D721Med (cell line): ENCODE measurements around the gene WASL.
"Not testable (repeated sequence)": the region's sequence is repeated elsewhere in the genome, so short reads cannot be mapped to it uniquely, and the experiment has no call there.

Source experiments
- DNase-seq: peaks from one replicate; pipeline ENCODE4 v3.0.0; 2011; ENCODE audit warnings: low spot score; ENCODE audit not compliant: insufficient read length
- FAIRE-seq: peaks from 2 replicates; lab custom pipeline; 2011; peaks lifted over from hg19 to GRCh38; lab: Jason Lieb, UNC
- TF ChIP-seq, protein P1 (sequence below): IDR thresholded peaks from 2 replicates; pipeline ENCODE4 v1.5.1; 2012; ENCODE audit warnings: mild to moderate bottlenecking, control low read depth; ENCODE audit not compliant: insufficient read depth; ENCODE audit errors: missing control alignments

Gene WASL

DNA sequence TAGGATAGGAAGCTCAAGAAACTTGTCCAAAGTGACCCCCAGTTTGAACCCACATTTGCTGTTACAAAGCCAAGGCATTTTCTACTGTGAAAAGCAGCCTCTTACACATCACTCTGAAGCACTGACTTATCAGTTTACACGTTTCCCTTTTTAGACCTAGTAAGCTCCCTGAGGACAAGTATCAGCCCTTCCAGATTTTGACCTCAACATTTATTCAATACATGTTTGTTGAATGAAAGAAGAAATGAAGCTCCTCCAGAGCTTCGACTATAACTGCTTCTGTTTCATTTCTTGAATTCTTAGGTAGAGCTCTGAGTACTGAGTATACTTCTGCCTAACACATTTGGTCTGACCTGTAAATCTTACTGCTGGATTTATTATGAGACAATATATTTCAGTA is 2.7 kb downstream of the WASL start:
- TF ChIP-seq, protein P1, sequence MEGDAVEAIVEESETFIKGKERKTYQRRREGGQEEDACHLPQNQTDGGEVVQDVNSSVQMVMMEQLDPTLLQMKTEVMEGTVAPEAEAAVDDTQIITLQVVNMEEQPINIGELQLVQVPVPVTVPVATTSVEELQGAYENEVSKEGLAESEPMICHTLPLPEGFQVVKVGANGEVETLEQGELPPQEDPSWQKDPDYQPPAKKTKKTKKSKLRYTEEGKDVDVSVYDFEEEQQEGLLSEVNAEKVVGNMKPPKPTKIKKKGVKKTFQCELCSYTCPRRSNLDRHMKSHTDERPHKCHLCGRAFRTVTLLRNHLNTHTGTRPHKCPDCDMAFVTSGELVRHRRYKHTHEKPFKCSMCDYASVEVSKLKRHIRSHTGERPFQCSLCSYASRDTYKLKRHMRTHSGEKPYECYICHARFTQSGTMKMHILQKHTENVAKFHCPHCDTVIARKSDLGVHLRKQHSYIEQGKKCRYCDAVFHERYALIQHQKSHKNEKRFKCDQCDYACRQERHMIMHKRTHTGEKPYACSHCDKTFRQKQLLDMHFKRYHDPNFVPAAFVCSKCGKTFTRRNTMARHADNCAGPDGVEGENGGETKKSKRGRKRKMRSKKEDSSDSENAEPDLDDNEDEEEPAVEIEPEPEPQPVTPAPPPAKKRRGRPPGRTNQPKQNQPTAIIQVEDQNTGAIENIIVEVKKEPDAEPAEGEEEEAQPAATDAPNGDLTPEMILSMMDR = no peak
- FAIRE-seq (no peak), DNase-seq (no peak)

DNA sequence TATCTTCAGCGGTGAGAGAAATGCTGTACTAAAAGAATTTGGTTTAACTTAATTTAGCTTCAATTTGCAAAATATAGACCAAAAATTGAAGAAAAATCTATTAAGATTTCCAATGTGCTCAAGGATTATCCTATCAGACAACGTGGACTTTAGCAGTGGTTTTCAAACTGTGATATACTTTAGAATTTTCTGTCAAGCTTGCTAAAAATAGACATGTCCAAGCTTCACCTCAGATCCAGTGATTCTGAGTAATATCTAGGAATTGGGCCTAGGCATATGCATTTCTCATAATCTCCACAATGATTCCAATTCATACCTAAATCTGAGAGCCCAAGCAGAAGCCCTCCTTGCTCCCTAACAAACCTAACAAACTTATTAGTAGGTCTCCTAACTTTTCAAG is 3.4 kb downstream of the WASL start:
- FAIRE-seq = no peak
- TF ChIP-seq, protein P1 = no peak
- DNase-seq = no peak

GRCh38 chr7:123744416-123744815 is 4.4 kb downstream of the WASL start:
- DNase-seq (no peak), FAIRE-seq (no peak)
- TF ChIP-seq, protein P1 = no peak

DNA sequence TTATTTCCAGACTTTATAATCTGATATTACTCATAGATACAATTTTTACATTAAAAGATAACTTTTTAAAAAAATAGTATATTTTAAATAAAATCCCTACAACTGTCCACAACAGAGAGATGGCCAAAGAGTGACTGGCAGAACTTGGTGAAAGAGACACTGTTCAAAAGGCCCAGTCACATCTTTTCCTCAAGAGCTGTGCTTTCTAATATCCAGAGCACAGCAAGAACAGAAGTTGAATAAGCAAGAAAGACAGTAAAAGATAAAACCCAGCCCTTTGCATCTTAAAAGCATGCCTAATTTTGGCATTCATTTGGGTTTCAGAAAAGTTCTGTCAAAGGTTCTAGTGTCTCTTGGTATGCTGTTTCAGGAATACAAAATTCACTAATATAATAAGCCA is 6.9 kb downstream of the WASL start:
- TF ChIP-seq, protein P1 = no peak
- FAIRE-seq = no peak
- no peak for DNase-seq

DNA sequence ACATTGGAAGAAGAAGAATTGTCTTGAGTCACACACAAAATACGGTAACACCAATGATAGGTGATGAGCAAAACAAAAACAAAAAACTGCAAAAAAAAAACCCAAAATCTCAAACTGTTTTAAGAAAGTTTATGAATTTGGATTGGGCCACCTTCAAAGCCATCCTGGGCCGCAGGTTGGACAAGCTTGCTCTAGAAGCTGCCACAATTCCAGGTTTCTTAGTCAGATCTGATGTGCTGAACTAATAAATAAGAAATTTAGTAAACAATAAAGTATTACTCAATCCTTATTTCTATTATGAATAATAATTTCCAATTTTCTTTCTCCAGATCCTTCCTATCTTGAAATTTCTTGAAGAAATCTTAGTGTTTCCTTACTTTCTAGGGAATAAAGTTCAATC is 10.0 kb downstream of the WASL start:
- FAIRE-seq = no peak
- no peak for DNase-seq
- TF ChIP-seq, protein P1 = no peak

- DNase-seq (no peak), FAIRE-seq (no peak)
- TF ChIP-seq, protein P1 = no peak
These were observed 10.4 kb downstream of the WASL start for GRCh38 chr7:123738356-123738755.

GRCh38 chr7:123737168-123737674 is 11.6 kb downstream of the WASL start:
- not testable (repeated sequence) for DNase-seq, FAIRE-seq

DNA sequence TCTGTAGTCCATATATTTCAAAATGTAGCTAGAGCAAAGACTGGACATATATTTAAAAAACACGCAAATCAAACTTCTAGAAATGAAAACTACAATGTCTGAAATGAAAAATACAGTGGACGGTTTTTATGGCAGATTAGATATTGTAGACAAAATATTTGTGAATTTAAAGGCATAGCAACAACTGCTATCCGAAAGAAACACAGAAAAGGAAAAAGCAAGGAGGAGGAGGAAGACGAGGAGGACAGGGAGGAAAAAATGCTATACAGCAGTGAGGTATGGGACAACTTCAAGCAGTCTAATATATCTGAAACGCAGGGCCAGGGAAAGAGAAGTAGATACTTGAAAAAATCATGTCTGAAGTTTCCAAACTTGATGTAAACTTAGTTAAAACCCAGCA is 13.3 kb downstream of the WASL start:
- TF ChIP-seq, protein P1 = no peak
- FAIRE-seq (peak; percentile 6), DNase-seq (no peak)
